Measurements from ENCODE around the gene PRIMA1. TPM values are rescaled to one million over a fixed set of nuclear protein-coding genes. Genes with fewer than 3 reads are reported as not detected.

PRIMA1 gene
- total and polyA plus RNA-seq, 10 of the 15 experiments (the other 5 are each of a cell fraction or from before 2014, with no cell fraction given): not detected

DNA sequence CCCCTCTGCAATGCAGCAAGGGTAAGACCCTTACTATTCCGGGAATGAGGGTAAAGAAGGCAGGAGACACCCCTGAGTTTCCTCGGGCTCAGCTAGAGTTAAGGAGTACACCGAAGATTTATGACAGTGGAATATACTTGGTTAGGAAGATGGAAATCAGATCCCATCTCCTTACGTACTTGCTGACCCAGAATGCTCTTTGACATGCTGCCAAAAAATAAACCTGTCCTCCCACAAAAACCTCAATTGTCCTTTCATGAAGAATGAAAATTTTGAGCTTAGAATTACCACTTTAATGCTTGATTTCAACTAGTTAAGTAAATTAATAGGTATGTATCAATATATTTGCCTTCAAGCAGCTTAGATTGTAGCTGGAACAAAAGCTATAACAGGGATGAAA, 99.5 kb downstream of the PRIMA1 start:
- CTCF ChIA-PET: interaction anchor here (1.1 kb wide), 1 partner anchor 200 kb away, joined by 3 read pairs; no protein-coding TSS in a partner anchor
- no peaks in the 10 kb centered on the region for H3K79me2 ChIP-seq (ENCODE audit: control insufficient read depth, insufficient read depth, low read length)
- no peaks in the 10 kb centered on the region; a peak in 1 of 4 replicates for H3K27me3 ChIP-seq (replicated peaks in 1 of 2; ENCODE audit: control insufficient read depth in 2 of 2, insufficient read depth in 2 of 2, low read length in 1 of 2)
- 12% methylated on average over 4 of the region's 4 CpGs for WGBS (ENCODE audit: insufficient coverage, insufficient replicate concordance, low lambda C conversion rate, missing lambda C conversion rate)
- H3K4me2 ChIP-seq (ENCODE audit: control insufficient read depth, insufficient read depth): no peak overlapping the region
- no peaks in the 10 kb centered on the region for H3K36me3 ChIP-seq (ENCODE audit: control insufficient read depth in 2 of 2, insufficient read depth in 2 of 2, low read length in 1 of 2)
- ATAC-seq: no peak
- no peak for FAIRE-seq
- H2AFZ ChIP-seq (ENCODE audit: control insufficient read depth, low read depth, low read length): no peak overlapping the region
- no peak overlapping the region for H3K27ac ChIP-seq (ENCODE audit: control insufficient read depth, insufficient read depth)
- intact Hi-C loops (cut with micrococcal nuclease; ENCODE audit: unreplicated experiment): no loop called here
- RAD21 ChIA-PET (ENCODE audit: unreplicated experiment): no interaction called here
- POLR2A ChIA-PET: no interaction called here
- no peaks in the 10 kb centered on the region for H4K20me1 ChIP-seq (ENCODE audit: control insufficient read depth, insufficient read depth)
- BruUV-seq (replicated peaks): no TSS peak
- H3K4me1 ChIP-seq (ENCODE audit: control insufficient read depth, insufficient read depth, low read length): no peaks in the 10 kb centered on the region
- no peak overlapping the region for H3K4me3 ChIP-seq
- SMC1A ChIA-PET (ENCODE audit: uncharacterized antibody, unreplicated experiment): no interaction called here
- no peaks in the 10 kb centered on the region for H3K9me3 ChIP-seq (replicated peaks; ENCODE audit: control insufficient read depth, insufficient read depth, low read length)
- no peak for DNase-seq (ENCODE audit: low read depth, low spot score)
- no peak overlapping the region for H3K9ac ChIP-seq (ENCODE audit: control insufficient read depth, insufficient read depth, low read length)
- in situ Hi-C loops (cut with MboI): no loop called here
- TF ChIP-seq, protein P1, sequence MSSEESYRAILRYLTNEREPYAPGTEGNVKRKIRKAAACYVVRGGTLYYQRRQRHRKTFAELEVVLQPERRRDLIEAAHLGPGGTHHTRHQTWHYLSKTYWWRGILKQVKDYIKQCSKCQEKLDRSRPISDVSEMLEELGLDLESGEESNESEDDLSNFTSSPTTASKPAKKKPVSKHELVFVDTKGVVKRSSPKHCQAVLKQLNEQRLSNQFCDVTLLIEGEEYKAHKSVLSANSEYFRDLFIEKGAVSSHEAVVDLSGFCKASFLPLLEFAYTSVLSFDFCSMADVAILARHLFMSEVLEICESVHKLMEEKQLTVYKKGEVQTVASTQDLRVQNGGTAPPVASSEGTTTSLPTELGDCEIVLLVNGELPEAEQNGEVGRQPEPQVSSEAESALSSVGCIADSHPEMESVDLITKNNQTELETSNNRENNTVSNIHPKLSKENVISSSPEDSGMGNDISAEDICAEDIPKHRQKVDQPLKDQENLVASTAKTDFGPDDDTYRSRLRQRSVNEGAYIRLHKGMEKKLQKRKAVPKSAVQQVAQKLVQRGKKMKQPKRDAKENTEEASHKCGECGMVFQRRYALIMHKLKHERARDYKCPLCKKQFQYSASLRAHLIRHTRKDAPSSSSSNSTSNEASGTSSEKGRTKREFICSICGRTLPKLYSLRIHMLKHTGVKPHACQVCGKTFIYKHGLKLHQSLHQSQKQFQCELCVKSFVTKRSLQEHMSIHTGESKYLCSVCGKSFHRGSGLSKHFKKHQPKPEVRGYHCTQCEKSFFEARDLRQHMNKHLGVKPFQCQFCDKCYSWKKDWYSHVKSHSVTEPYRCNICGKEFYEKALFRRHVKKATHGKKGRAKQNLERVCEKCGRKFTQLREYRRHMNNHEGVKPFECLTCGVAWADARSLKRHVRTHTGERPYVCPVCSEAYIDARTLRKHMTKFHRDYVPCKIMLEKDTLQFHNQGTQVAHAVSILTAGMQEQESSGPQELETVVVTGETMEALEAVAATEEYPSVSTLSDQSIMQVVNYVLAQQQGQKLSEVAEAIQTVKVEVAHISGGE (CRISPR knock-in tag; IDR thresholded peaks at IDR 0.05): no peak
- TF ChIP-seq EED (IDR thresholded peaks at IDR 0.05; ENCODE audit: low read depth): no peak
- TF ChIP-seq ASH2L (IDR thresholded peaks at IDR 0.05; ENCODE audit: borderline replicate concordance, low read depth): no peak
- no peak for TF ChIP-seq IRF4 (IDR thresholded peaks at IDR 0.05; ENCODE audit: low read depth, low read length)
- no peak for TF ChIP-seq RUNX3 (IDR thresholded peaks at IDR 0.05; ENCODE audit: low read length)
- TF ChIP-seq RELA (IDR thresholded peaks at IDR 0.05; ENCODE audit: borderline replicate concordance, partially characterized antibody): no peak
- TF ChIP-seq, protein P2, sequence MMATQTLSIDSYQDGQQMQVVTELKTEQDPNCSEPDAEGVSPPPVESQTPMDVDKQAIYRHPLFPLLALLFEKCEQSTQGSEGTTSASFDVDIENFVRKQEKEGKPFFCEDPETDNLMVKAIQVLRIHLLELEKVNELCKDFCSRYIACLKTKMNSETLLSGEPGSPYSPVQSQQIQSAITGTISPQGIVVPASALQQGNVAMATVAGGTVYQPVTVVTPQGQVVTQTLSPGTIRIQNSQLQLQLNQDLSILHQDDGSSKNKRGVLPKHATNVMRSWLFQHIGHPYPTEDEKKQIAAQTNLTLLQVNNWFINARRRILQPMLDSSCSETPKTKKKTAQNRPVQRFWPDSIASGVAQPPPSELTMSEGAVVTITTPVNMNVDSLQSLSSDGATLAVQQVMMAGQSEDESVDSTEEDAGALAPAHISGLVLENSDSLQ (IDR thresholded peaks at IDR 0.05): no peak
- no peak for TF ChIP-seq CUX1 (IDR thresholded peaks at IDR 0.05; ENCODE audit: insufficient replicate concordance, low read depth, low read length)
- TF ChIP-seq DPF2 (IDR thresholded peaks at IDR 0.05): no peak
- no peak for TF ChIP-seq NFYA (IDR thresholded peaks at IDR 0.05; ENCODE audit: borderline replicate concordance, low read depth, low read length)
- no peak for TF ChIP-seq HDGF (IDR thresholded peaks at IDR 0.05)
- no peak for TF ChIP-seq ZNF207 (IDR thresholded peaks at IDR 0.05; ENCODE audit: borderline replicate concordance)
- no peak for TF ChIP-seq MYC (IDR thresholded peaks at IDR 0.05; ENCODE audit: insufficient read depth, insufficient read length, insufficient replicate concordance, low read length, severe bottlenecking)
- TF ChIP-seq NRF1 (conservative IDR thresholded peaks at IDR 0.05; ENCODE audit: low read depth, low read length): no peak
- no peak for TF ChIP-seq IRF5 (IDR thresholded peaks at IDR 0.05; ENCODE audit: borderline replicate concordance)

Data from GM12878 (cell line).